ENCODE data around the gene CLDN6. TPM values are rescaled to one million over a fixed set of nuclear protein-coding genes. Genes with fewer than 3 reads are reported as not detected.
A peak's percentile ranks its signal among the peaks of the same experiment; 100 is the strongest.

CLDN6 gene
- total and polyA plus RNA-seq, 9 of the 15 experiments (the other 6 are each of a cell fraction or from before 2014, with no cell fraction given) = 0.22 to 0.75 (median 0.38) TPM; not detected in 3

DNA sequence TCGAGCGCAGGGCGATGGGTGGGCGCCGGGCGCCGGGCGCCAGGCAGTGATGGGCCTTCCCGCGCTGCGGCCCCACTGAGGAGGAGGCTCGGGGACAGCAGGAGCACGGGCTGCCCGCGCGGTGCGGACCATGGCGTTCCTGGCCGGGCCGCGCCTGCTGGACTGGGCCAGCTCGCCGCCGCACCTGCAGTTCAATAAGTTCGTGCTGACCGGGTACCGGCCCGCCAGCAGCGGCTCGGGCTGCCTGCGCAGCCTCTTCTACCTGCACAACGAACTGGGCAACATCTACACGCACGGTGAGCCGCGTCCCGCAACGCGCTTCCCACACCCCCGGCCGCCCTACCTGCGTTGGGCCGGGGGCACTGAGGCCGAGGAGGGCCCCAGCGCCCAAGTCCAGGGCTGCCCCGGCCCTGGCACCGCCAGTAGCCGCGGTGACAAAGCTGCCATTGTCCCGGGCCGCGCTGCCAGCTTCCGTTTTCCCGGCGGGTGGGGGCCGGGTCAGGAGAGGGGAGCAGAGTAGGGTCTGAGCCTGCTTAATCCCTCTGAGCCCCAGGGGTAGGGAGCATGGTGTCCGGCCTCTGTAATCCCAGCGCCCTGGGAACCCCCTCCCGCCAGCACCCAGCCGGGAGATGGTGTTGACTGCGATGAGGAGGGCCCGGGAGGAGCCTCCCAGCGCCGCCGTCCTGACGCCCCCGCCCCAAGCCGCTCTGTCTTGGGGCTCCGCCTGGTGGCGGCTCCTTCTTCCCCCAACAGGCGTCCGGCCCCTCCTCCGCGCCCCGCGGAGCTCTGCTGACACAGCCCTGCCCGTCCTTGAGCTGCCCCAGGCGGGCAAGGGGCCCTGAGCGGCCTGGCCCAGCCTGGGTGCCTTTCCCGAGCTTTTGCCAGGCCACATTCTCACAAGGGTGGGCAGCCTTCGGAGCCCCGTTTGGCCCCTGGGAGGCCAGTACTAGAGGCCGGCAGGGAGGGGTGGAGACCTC lies 48.1 kb downstream of the CLDN6 start (continued):
- TF ChIP-seq, protein P1, sequence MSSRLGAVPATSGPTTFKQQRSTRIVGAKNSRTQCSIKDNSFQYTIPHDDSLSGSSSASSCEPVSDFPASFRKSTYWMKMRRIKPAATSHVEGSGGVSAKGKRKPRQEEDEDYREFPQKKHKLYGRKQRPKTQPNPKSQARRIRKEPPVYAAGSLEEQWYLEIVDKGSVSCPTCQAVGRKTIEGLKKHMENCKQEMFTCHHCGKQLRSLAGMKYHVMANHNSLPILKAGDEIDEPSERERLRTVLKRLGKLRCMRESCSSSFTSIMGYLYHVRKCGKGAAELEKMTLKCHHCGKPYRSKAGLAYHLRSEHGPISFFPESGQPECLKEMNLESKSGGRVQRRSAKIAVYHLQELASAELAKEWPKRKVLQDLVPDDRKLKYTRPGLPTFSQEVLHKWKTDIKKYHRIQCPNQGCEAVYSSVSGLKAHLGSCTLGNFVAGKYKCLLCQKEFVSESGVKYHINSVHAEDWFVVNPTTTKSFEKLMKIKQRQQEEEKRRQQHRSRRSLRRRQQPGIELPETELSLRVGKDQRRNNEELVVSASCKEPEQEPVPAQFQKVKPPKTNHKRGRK (tag; IDR thresholded peaks at IDR 0.05) = no peak
- TF ChIP-seq SLC30A9 (CRISPR knock-in tag; IDR thresholded peaks at IDR 0.05) (no peak), SNRNP70 (optimal IDR thresholded peaks at IDR 0.05; ENCODE audit: low read depth, low read length) (peak; percentile 67), HNRNPLL (IDR thresholded peaks at IDR 0.05; ENCODE audit: low read depth, low read length, poor library complexity, severe bottlenecking) (peak; percentile 9), PHF21A (IDR thresholded peaks at IDR 0.05; ENCODE audit: borderline replicate concordance, low read depth) (0 out of 2 replicates have a peak, but pooled peaks have one; percentile 33), ZNF174 (CRISPR knock-in tag; IDR thresholded peaks at IDR 0.05) (no peak), NFRKB (IDR thresholded peaks at IDR 0.05; ENCODE audit: low read depth) (no peak), FOXA1 (IDR thresholded peaks at IDR 0.05; ENCODE audit: borderline replicate concordance) (no peak), TEAD2 (tag; IDR thresholded peaks at IDR 0.05) (no peak), ZNF146 (CRISPR knock-in tag; IDR thresholded peaks at IDR 0.05; ENCODE audit: unreplicated experiment) (no peak), PHF8 (IDR thresholded peaks at IDR 0.05; ENCODE audit: borderline replicate concordance, low read length) (peak; percentile 19; the same call in 1 of the 2 replicates)
- TF ChIP-seq, protein P2, sequence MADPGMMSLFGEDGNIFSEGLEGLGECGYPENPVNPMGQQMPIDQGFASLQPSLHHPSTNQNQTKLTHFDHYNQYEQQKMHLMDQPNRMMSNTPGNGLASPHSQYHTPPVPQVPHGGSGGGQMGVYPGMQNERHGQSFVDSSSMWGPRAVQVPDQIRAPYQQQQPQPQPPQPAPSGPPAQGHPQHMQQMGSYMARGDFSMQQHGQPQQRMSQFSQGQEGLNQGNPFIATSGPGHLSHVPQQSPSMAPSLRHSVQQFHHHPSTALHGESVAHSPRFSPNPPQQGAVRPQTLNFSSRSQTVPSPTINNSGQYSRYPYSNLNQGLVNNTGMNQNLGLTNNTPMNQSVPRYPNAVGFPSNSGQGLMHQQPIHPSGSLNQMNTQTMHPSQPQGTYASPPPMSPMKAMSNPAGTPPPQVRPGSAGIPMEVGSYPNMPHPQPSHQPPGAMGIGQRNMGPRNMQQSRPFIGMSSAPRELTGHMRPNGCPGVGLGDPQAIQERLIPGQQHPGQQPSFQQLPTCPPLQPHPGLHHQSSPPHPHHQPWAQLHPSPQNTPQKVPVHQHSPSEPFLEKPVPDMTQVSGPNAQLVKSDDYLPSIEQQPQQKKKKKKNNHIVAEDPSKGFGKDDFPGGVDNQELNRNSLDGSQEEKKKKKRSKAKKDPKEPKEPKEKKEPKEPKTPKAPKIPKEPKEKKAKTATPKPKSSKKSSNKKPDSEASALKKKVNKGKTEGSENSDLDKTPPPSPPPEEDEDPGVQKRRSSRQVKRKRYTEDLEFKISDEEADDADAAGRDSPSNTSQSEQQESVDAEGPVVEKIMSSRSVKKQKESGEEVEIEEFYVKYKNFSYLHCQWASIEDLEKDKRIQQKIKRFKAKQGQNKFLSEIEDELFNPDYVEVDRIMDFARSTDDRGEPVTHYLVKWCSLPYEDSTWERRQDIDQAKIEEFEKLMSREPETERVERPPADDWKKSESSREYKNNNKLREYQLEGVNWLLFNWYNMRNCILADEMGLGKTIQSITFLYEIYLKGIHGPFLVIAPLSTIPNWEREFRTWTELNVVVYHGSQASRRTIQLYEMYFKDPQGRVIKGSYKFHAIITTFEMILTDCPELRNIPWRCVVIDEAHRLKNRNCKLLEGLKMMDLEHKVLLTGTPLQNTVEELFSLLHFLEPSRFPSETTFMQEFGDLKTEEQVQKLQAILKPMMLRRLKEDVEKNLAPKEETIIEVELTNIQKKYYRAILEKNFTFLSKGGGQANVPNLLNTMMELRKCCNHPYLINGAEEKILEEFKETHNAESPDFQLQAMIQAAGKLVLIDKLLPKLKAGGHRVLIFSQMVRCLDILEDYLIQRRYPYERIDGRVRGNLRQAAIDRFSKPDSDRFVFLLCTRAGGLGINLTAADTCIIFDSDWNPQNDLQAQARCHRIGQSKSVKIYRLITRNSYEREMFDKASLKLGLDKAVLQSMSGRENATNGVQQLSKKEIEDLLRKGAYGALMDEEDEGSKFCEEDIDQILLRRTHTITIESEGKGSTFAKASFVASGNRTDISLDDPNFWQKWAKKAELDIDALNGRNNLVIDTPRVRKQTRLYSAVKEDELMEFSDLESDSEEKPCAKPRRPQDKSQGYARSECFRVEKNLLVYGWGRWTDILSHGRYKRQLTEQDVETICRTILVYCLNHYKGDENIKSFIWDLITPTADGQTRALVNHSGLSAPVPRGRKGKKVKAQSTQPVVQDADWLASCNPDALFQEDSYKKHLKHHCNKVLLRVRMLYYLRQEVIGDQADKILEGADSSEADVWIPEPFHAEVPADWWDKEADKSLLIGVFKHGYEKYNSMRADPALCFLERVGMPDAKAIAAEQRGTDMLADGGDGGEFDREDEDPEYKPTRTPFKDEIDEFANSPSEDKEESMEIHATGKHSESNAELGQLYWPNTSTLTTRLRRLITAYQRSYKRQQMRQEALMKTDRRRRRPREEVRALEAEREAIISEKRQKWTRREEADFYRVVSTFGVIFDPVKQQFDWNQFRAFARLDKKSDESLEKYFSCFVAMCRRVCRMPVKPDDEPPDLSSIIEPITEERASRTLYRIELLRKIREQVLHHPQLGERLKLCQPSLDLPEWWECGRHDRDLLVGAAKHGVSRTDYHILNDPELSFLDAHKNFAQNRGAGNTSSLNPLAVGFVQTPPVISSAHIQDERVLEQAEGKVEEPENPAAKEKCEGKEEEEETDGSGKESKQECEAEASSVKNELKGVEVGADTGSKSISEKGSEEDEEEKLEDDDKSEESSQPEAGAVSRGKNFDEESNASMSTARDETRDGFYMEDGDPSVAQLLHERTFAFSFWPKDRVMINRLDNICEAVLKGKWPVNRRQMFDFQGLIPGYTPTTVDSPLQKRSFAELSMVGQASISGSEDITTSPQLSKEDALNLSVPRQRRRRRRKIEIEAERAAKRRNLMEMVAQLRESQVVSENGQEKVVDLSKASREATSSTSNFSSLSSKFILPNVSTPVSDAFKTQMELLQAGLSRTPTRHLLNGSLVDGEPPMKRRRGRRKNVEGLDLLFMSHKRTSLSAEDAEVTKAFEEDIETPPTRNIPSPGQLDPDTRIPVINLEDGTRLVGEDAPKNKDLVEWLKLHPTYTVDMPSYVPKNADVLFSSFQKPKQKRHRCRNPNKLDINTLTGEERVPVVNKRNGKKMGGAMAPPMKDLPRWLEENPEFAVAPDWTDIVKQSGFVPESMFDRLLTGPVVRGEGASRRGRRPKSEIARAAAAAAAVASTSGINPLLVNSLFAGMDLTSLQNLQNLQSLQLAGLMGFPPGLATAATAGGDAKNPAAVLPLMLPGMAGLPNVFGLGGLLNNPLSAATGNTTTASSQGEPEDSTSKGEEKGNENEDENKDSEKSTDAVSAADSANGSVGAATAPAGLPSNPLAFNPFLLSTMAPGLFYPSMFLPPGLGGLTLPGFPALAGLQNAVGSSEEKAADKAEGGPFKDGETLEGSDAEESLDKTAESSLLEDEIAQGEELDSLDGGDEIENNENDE (IDR thresholded peaks at IDR 0.05; ENCODE audit: low read depth, low read length) = no peak
- TF ChIP-seq, protein P3, sequence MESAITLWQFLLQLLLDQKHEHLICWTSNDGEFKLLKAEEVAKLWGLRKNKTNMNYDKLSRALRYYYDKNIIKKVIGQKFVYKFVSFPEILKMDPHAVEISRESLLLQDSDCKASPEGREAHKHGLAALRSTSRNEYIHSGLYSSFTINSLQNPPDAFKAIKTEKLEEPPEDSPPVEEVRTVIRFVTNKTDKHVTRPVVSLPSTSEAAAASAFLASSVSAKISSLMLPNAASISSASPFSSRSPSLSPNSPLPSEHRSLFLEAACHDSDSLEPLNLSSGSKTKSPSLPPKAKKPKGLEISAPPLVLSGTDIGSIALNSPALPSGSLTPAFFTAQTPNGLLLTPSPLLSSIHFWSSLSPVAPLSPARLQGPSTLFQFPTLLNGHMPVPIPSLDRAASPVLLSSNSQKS (CRISPR knock-in tag; IDR thresholded peaks at IDR 0.05) = 0 out of 2 replicates have a peak, but pooled peaks have one; percentile 48

Data from K562 (cell line).